ENCODE data around the gene LRRC57. TPM values are rescaled to one million over a fixed set of nuclear protein-coding genes. Genes with fewer than 3 reads are reported as not detected.

LRRC57 gene
- total RNA-seq, 1 experiment from 2014 or later, result 18.7 TPM

DNA sequence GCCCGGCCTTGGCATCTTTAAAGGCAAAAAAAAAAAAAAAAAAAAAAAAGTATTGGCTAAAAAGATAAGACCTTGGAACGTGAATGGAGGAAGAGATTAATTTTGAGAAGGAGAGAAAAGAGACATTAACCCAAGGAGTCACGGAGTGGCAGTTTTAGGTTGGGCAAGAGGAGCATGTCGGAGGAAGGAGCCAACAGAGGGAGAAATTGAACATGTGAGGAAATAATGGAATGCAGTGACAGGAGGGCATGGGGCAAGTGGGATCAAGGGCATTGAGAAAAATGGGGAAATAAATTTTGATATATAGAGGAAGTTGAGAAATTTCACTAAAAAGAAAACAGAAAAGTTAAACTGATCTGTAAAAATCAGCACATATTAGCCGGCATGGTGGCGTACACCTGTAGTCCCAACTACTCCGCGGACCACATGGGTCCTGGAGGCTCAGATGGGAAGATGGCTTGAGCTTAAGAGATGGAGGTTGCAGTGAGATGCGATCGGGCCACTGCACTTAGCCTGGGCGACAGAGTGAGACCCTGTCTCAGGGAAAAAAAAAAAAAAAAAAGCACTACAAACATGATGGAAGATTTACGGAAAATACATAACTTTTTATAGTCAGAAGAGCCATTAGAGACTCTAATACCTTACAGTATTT is 1.3 kb upstream of the LRRC57 start:
- peak overlapping the region; percentile 95 for H3K4me2 ChIP-seq (ENCODE audit: insufficient read depth, insufficient read length, low read length)
- DNase-seq, result no peak
- no peak overlapping the region for H3T11ph ChIP-seq (ENCODE audit: low read length)
- H3K56ac ChIP-seq (ENCODE audit: insufficient read length, low read depth, low read length), result no peak overlapping the region
- peak overlapping the region; percentile 16 for H2BK20ac ChIP-seq (ENCODE audit: low read depth, low read length, poor library complexity, severe bottlenecking)
- no peak overlapping the region for H3K4ac ChIP-seq (ENCODE audit: low read depth, low read length)
- H4K8ac ChIP-seq (replicated peaks; ENCODE audit: insufficient read length, low read depth, low read length), result peak overlapping the region; percentile 74
- no peak overlapping the region for H2AK5ac ChIP-seq (ENCODE audit: insufficient read length, low read length)
- H3K79me2 ChIP-seq (ENCODE audit: insufficient read depth, low read length), result peaks cover 5% of the 10 kb centered on the region; the same call in 1 of the 2 replicates
- no peaks in the 10 kb centered on the region for H3K79me1 ChIP-seq (ENCODE audit: insufficient read depth, low read depth, low read length, poor library complexity, severe bottlenecking)
- no peak overlapping the region for H3K14ac ChIP-seq (ENCODE audit: insufficient read depth, low read length)
- no peak overlapping the region for H4K5ac ChIP-seq (ENCODE audit: insufficient read length, low read depth, low read length)
- Mint-ChIP-seq H3K4me1 (peaks cover 15 to 16% of the 10 kb centered on the region in 2 experiments), H3K27ac (0 out of 7 replicates have a peak overlapping the region, but pooled peaks of 1 of the 3 experiments have one; percentile 38), H3K4me3 (peak overlapping the region; percentile 90 to 97), H3K9me3 (no peaks in the 10 kb centered on the region), H3K27me3 (ENCODE audit: low read depth) (no peaks in the 10 kb centered on the region; the same call in 1 of the 2 replicates), H3K36me3 (ENCODE audit: insufficient read depth in 1 of 3, low read depth in 3 of 3) (peaks cover 0 to 10% (median 3%) of the 10 kb centered on the region in 3 experiments; a peak in 6 of 7 replicates)
- no peaks in the 10 kb centered on the region for H4K20me1 ChIP-seq (ENCODE audit: control insufficient read depth, insufficient read depth, insufficient read length)
- TF ChIP-seq, protein P1, sequence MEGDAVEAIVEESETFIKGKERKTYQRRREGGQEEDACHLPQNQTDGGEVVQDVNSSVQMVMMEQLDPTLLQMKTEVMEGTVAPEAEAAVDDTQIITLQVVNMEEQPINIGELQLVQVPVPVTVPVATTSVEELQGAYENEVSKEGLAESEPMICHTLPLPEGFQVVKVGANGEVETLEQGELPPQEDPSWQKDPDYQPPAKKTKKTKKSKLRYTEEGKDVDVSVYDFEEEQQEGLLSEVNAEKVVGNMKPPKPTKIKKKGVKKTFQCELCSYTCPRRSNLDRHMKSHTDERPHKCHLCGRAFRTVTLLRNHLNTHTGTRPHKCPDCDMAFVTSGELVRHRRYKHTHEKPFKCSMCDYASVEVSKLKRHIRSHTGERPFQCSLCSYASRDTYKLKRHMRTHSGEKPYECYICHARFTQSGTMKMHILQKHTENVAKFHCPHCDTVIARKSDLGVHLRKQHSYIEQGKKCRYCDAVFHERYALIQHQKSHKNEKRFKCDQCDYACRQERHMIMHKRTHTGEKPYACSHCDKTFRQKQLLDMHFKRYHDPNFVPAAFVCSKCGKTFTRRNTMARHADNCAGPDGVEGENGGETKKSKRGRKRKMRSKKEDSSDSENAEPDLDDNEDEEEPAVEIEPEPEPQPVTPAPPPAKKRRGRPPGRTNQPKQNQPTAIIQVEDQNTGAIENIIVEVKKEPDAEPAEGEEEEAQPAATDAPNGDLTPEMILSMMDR (conservative IDR thresholded peaks at IDR 0.05), result no peak
- no peak overlapping the region for H3K27ac ChIP-seq (ENCODE audit: insufficient read length, low read depth, low read length)
- no CpG with 5 or more reads among the region's 12 CpGs for WGBS (ENCODE audit: extremely low coverage, insufficient read length, low lambda C conversion rate)
- H3K9ac ChIP-seq (ENCODE audit: extremely low read depth, insufficient read length, low read length), result peak overlapping the region; percentile 16
- H3K27me3 ChIP-seq (ENCODE audit: insufficient read depth, low read length), result no peaks in the 10 kb centered on the region
- H3K23me2 ChIP-seq (ENCODE audit: insufficient read length, low read depth, low read length, poor library complexity, severe bottlenecking), result peaks cover 5% of the 10 kb centered on the region
- H3K4me1 ChIP-seq (ENCODE audit: insufficient read depth, low read length), result no peaks in the 10 kb centered on the region
- H2AFZ ChIP-seq (ENCODE audit: low read length), result no peak overlapping the region
- no peak overlapping the region for H2BK12ac ChIP-seq (ENCODE audit: insufficient read length, low read depth, low read length)
- H4K91ac ChIP-seq (ENCODE audit: insufficient read length, low read depth, low read length), result no peak overlapping the region
- no peak overlapping the region for H2BK120ac ChIP-seq (ENCODE audit: low read depth, low read length, poor library complexity, severe bottlenecking)
- no peak overlapping the region for H2BK15ac ChIP-seq (ENCODE audit: low read depth, low read length)
- no peak overlapping the region for H2BK5ac ChIP-seq (ENCODE audit: insufficient read length, low read length)
- no peak overlapping the region for H3K18ac ChIP-seq (ENCODE audit: insufficient read length, low read depth, low read length)
- H3K9me3 ChIP-seq (ENCODE audit: control insufficient read depth, low read depth, low read length), result no peaks in the 10 kb centered on the region
- no peak overlapping the region for H3K23ac ChIP-seq (ENCODE audit: insufficient read length, low read depth, low read length)

All from H9 (cell line).